Measurements from ENCODE around the gene HLCS.

The HLCS gene

GRCh38 chr21:36922861-36923260 is 43.6 kb downstream of the HLCS start:
- in situ Hi-C loops (cut with MboI; ENCODE audit: low pct_unique_long_range_greater_than_20kb, low sequenced_read_pairs), result no loop called here
- DNase-seq, result no peak

GRCh38 chr21:36918291-36918690 is 48.2 kb downstream of the HLCS start:
- in situ Hi-C loops (cut with MboI; ENCODE audit: low pct_unique_long_range_greater_than_20kb, low sequenced_read_pairs), result no loop called here
- DNase-seq, result no peak

- peak; percentile 1 for DNase-seq
- in situ Hi-C loops (cut with MboI; ENCODE audit: low pct_unique_long_range_greater_than_20kb, low sequenced_read_pairs), result no loop called here
Measured at GRCh38 chr21:36917471-36918158, 48.9 kb downstream of the HLCS start.

- in situ Hi-C loops (cut with MboI; ENCODE audit: low pct_unique_long_range_greater_than_20kb, low sequenced_read_pairs), result no loop called here
- DNase-seq, result no peak
Measured at GRCh38 chr21:36916718-36917117, 49.8 kb downstream of the HLCS start.

DNA sequence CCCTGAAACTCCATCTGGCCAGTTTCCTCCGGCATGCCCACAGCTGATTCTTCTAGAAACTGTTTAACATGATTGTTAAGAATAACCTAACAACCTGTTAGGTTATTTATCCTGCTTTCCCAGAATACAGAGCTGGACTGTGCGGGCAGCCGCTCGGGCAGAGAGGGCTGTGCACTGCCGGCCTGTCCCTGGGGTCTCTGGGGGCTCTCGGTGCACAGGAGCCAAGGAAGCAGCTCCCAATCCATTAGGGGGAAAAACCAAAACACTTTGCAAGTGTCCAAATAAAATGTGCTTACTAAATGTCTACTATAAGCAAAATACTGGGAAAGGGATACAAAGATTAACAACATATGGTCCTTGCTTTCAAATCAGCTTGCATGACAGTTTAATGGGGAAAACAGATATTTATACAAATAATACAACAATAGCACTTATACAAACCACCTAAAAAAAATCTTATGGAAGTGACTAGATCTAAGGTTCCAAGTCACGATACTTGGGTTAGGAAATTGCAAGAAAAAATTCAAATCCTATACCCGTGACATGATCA is 50.7 kb downstream of the HLCS start:
- in situ Hi-C loops (cut with MboI; ENCODE audit: low pct_unique_long_range_greater_than_20kb, low sequenced_read_pairs), result no loop called here
- DNase-seq, result no peak

GRCh38 chr21:36915014-36915695 is 51.3 kb downstream of the HLCS start:
- in situ Hi-C loops (cut with MboI; ENCODE audit: low pct_unique_long_range_greater_than_20kb, low sequenced_read_pairs), result no loop called here
- no peak for DNase-seq

DNA sequence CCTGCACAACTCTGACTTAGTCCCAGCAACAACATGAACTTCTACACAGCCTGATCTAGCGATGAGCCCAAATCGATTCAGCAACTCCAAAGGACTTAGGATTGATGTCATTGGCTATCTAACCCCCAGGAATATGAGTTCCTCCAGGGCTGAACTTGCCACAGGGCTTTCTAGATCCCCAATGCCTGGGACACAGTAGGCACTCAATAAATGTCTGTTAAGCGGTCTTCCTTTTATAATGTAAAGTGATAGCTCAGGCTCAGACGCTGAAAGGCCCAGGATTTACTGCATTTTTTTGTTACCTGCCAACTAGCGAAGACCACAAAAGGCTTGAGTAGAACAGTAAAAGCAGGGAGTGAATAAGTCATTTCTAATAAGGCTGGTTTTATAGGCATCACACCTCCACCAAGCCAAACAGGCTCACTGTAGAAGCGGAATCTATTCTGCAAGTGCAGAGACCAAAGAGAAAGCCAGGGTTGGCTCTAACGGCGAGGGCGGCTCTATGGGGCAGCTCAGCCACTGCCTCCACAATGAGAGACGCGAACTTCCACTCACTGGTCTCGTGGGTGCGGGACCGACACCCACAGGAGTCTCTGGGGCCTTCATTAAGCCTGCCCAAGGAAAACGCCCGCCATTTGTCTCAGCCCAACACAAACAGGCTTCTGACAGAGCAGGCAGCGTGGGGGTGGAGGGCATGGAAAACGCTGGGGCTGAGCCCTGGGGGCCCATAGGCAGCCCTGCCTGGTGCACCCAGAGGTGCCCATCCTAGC is 52.0 kb downstream of the HLCS start:
- in situ Hi-C loops (cut with MboI; ENCODE audit: low pct_unique_long_range_greater_than_20kb, low sequenced_read_pairs), result no loop called here
- no peak for DNase-seq

DNA sequence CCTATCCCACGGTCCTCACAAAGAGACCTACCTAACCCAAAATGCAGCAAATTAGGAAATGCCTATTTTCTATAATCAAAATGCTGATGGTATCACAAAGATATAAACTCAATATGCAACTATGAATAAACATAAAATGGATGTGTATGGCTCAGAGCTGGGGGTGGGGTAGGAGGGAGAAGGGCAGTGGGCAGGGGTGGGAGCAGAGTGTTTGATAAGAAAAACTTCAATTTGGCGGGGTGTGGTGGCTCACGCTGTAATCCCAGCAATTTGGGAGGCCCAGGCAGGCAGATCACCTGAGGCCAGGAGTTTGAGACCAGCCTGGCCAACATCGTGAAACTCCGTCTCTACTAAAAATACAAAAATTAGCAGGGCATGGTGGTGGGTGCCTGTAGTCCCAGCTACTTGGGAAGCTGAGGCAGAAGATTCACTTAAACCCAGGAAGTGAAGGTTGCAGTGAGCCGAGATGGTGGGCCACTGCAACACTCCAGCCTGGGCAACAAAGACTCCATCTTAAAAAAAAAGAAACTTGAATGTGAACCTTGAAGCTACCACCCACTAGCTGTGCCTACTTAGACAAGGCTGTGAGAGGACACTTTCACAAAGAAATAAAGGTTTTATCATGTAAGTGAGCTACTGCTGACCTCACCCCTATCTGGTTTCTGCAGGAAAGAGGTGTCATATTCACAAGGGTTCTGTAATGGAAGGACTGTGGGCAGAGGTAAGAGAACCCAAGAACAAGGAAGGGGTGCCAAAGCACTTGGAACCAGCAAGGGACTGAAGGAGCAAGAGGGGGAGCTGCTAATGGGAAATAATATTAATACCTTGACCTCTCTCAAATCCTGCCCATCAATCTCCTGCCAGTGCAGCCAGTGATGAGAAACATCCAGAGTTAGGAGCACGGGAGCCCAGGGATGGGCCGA is 53.0 kb downstream of the HLCS start:
- in situ Hi-C loops (cut with MboI; ENCODE audit: low pct_unique_long_range_greater_than_20kb, low sequenced_read_pairs), result no loop called here
- DNase-seq, result no peak

DNA sequence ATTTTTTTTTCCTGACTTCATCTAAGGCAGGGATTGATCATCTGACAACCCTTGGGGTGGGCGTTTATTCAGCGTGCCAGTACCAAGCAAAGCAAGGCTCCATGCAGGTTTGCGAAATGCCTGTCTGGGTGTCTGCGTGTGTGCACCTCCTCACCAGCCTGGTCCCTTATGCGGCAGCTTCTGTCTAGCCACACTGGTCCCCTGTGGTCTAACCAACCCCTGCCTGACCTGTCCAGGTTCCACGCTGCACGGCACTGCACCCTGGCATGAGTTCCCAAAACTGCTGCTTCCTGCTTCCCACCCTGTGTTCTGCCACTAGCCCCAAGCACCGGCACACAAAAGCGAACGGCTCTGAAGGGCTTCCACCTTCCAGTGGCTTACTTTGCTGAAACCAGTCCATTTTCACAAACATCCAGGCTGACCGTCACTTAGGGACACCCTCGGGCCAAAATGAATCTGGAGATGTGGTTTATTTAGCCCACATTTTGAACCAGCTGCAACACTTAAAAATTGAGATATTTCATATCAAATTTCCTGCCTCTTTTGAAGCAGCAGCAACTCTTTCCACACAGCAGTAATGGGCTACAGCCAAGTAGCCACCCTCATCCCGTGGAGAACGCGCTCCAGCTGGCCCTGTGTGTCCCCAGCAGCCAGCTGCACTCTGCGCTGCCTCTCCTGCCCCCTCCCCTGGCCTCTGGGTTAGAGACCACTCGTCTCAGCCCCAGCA is 55.7 kb downstream of the HLCS start:
- DNase-seq, result no peak
- in situ Hi-C loops (cut with MboI; ENCODE audit: low pct_unique_long_range_greater_than_20kb, low sequenced_read_pairs), result no loop called here

- DNase-seq, result no peak
- in situ Hi-C loops (cut with MboI; ENCODE audit: low pct_unique_long_range_greater_than_20kb, low sequenced_read_pairs), result no loop called here
Measured at GRCh38 chr21:36909901-36910561, 56.4 kb downstream of the HLCS start.

GRCh38 chr21:36909423-36909822 is 57.0 kb downstream of the HLCS start:
- no peak for DNase-seq
- in situ Hi-C loops (cut with MboI; ENCODE audit: low pct_unique_long_range_greater_than_20kb, low sequenced_read_pairs), result no loop called here

GRCh38 chr21:36908260-36908908 is 58.1 kb downstream of the HLCS start:
- no peak for DNase-seq
- in situ Hi-C loops (cut with MboI; ENCODE audit: low pct_unique_long_range_greater_than_20kb, low sequenced_read_pairs), result no loop called here

GRCh38 chr21:36904093-36904666 is 62.3 kb downstream of the HLCS start:
- in situ Hi-C loops (cut with MboI; ENCODE audit: low pct_unique_long_range_greater_than_20kb, low sequenced_read_pairs), result no loop called here
- no peak for DNase-seq

DNA sequence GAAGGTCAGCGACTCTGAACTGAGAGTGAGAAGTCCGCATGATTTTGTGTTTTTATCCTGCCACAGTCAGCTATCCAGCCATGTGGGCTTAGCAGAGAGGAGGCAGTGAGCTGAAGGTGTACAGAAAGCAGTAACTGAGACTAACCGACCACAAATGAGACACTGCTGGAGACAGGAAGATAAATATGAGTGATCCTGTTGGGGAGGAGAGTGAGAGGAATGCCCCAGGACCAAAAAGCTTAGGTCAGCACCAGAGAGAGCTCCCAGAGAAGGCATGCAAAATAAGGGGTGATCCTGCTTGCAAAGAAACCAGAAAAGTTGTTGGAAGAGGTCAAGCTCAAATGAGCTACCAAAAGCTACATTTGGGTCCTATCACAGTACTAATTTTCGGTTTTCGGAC is 63.7 kb downstream of the HLCS start:
- in situ Hi-C loops (cut with MboI; ENCODE audit: low pct_unique_long_range_greater_than_20kb, low sequenced_read_pairs), result no loop called here
- DNase-seq, result no peak

- in situ Hi-C loops (cut with MboI; ENCODE audit: low pct_unique_long_range_greater_than_20kb, low sequenced_read_pairs), result no loop called here
- no peak for DNase-seq
Measured at GRCh38 chr21:36902331-36902730, 64.1 kb downstream of the HLCS start.

DNA sequence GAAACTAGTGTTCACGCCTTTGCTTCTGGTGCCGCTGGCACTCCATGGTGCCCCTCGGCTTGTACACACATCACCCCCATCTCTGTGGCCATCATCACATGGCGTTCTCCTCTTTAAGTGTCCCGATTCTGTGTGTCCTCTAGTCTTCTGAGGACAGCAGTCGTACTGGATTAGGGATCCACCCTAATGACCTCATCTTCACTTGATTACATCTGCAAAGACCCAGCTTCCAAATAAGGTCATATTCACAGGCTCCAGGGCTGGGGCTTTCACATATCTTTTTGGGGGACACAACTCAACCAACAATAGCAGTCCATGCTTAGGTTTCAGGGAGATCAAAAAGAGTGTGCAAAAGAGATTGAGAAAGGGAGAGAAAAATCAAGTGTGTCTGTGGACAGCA is 64.9 kb downstream of the HLCS start:
- in situ Hi-C loops (cut with MboI; ENCODE audit: low pct_unique_long_range_greater_than_20kb, low sequenced_read_pairs), result no loop called here
- no peak for DNase-seq

GRCh38 chr21:36893581-36893980 is 72.9 kb downstream of the HLCS start:
- no peak for DNase-seq
- in situ Hi-C loops (cut with MboI; ENCODE audit: low pct_unique_long_range_greater_than_20kb, low sequenced_read_pairs), result loop anchor here (25.0 kb wide), 1 partner anchor 106 kb away; no protein-coding TSS in a partner anchor

All from KBM-7 (cell line).